Activated T-helper 2 cell treated with anti-CD3 and anti-CD28 coated beads, Interferon-gamma antibody, Interleukin-2, Interleukin-4, amounts not matched to agents 10 μg/mL and 5 μg/mL and 100 μg/mL, durations not matched to agents 14 hours and 24 hours and 36 hours (primary cell): ENCODE results near the gene GLTP. TPM values are rescaled to one million over a fixed set of nuclear protein-coding genes. Genes with fewer than 3 reads are reported as not detected.

Source experiments
- DNase-seq: peaks from one replicate; pipeline ENCODE4 v3.0.0; 2021; ENCODE audit warnings: low spot score
- H3K27ac Mint-ChIP-seq: one replicate; pipeline ENCODE4 v1.8.0; 2021; ENCODE audit warnings: mixed read lengths
- H3K27me3 Mint-ChIP-seq: one replicate; pipeline ENCODE4 v1.8.0; 2021; ENCODE audit warnings: low read depth, mixed read lengths
- H3K36me3 Mint-ChIP-seq: one replicate; pipeline ENCODE4 v1.8.0; 2021; ENCODE audit warnings: low read depth, mixed read lengths
- H3K4me1 Mint-ChIP-seq: one replicate; pipeline ENCODE4 v1.8.0; 2021; ENCODE audit warnings: low read depth, mixed read lengths
- H3K4me3 Mint-ChIP-seq: one replicate; pipeline ENCODE4 v1.8.0; 2021; ENCODE audit warnings: low read depth, mild to moderate bottlenecking, moderate library complexity, mixed read lengths
- H3K9me3 Mint-ChIP-seq: one replicate; pipeline ENCODE4 v1.8.0; 2021; ENCODE audit warnings: mixed read lengths
- intact Hi-C: fragments of 100-400 bp; cut with micrococcal nuclease; formaldehyde crosslinking; loops from one replicate; pipeline ENCODE4 v1.15.1; 2023
- total RNA-seq: library from RNA; stranded (reverse); gene quantifications from 2 replicates; pipeline ENCODE4 v1.2.3, GENCODE V29; 2022

The GLTP gene
- total RNA-seq, 1 donor from 2014 or later = 27.2 TPM

GRCh38 chr12:109802828-109803227 is 77.5 kb downstream of the GLTP start:
- H3K4me3 Mint-ChIP-seq = no peak overlapping the region
- no peak overlapping the region for H3K27ac Mint-ChIP-seq
- no peaks in the 10 kb centered on the region for H3K4me1 Mint-ChIP-seq
- no peak for DNase-seq
- no peaks in the 10 kb centered on the region for H3K27me3 Mint-ChIP-seq
- intact Hi-C loops = no loop called here
- H3K9me3 Mint-ChIP-seq = no peaks in the 10 kb centered on the region
- H3K36me3 Mint-ChIP-seq = no peaks in the 10 kb centered on the region

Other genes starting within 250 kb of the GLTP start
- 1.4 and 1.6 TPM in 2 replicates for gene FAM222A, start 166.7 kb downstream of the GLTP start, total RNA-seq
- not detected in 2 replicates for gene TRPV4, start 47.1 kb downstream of the GLTP start, total RNA-seq
- gene TCHP, start 19.7 kb upstream of the GLTP start, total RNA-seq = 26.0 and 32.6 TPM in 2 replicates
- 71.1 and 72.3 TPM in 2 replicates for gene GIT2, start 115.8 kb upstream of the GLTP start, total RNA-seq
- 53.3 and 59.9 TPM in 2 replicates for gene ANKRD13A, start 118.9 kb upstream of the GLTP start, total RNA-seq
- 24.8 and 25.2 TPM in 2 replicates for gene C12orf76, start 168.0 kb upstream of the GLTP start, total RNA-seq
- gene IFT81, start 243.8 kb upstream of the GLTP start, total RNA-seq = 1.3 and 1.6 TPM in 2 replicates